Stomach (tissue), 4 donors: Measurements from ENCODE around the gene ACER1.

Experiments
- CTCF ChIP-seq, 7 experiments: fragments of 450-650 bp in 4 of 7; fragments of 200-600 bp in 3 of 7; sonication (generic) in 3 of 7; IDR thresholded peaks; one replicate each; pipeline ENCODE4 v1.5.1; 2016 to 2019; ENCODE audit warnings: antibody characterized with exemption in 7 of 7, control low read depth in 2 of 7, mild to moderate bottlenecking in 1 of 7
- EP300 ChIP-seq: sonication (generic); formaldehyde crosslinking; IDR thresholded peaks from one replicate; pipeline ENCODE4 v1.6.1; 2017; ENCODE audit warnings: antibody characterized with exemption
- POLR2A ChIP-seq, 4 donors: fragments of 450-650 bp; IDR thresholded peaks; one replicate each; pipeline ENCODE4 v1.6.1; 2016; ENCODE audit warnings: antibody characterized with exemption in 4 of 4, control low read depth in 2 of 4, mild to moderate bottlenecking in 1 of 4, moderate library complexity in 1 of 4

GRCh38 chr19:6297202-6297601 is 36.2 kb downstream of the ACER1 start:
- TF ChIP-seq EP300: no peak
- no peak for TF ChIP-seq POLR2A (IDR thresholded peaks at IDR 0.05)
- no peak for TF ChIP-seq CTCF (IDR thresholded peaks at IDR 0.05)
